A549 (cell line): Measurements from ENCODE around the gene ARAP1.

Experiments used
- MAX ChIP-seq: IDR thresholded peaks from 2 replicates; pipeline ENCODE4 v1.6.1; 2012
- RAD21 ChIP-seq, 2 experiments: fragments of >200 bp in 1 of 2; sonication (Bioruptor Twin) in 1 of 2; formaldehyde crosslinking in 1 of 2; IDR thresholded peaks in 1 of 2; conservative IDR thresholded peaks in 1 of 2; 2 replicates in 1 of 2; 3 replicates in 1 of 2; pipeline ENCODE4 v1.6.1; 2012 to 2018; ENCODE audit warnings: inconsistent platforms in 1 of 2

- no peak for TF ChIP-seq RAD21 (conservative IDR thresholded peaks at IDR 0.05 in 1 of 2, IDR thresholded peaks at IDR 0.05 in 1 of 2)
- TF ChIP-seq MAX: no peak
Measured at GRCh38 chr11:72778535-72779494, 26.6 kb upstream of the ARAP1 start.
